Progenitor cell of endocrine pancreas (in vitro differentiated cells): Measurements from ENCODE around the gene MSMB. TPM values are rescaled to one million over a fixed set of nuclear protein-coding genes. Genes with fewer than 3 reads are reported as not detected.

Source experiments
- DNase-seq: peaks from one replicate; pipeline ENCODE4 v3.0.0; 2021; ENCODE audit warnings: low spot score; ENCODE audit not compliant: unreplicated experiment
- H3K27ac Mint-ChIP-seq: 2 replicates; pipeline ENCODE4 v1.8.0; 2021; ENCODE audit warnings: mild to moderate bottlenecking, moderate library complexity, mixed read lengths
- H3K27me3 Mint-ChIP-seq: 2 replicates; pipeline ENCODE4 v1.8.0; 2021; ENCODE audit warnings: mixed read lengths
- H3K36me3 Mint-ChIP-seq: 2 replicates; pipeline ENCODE4 v1.8.0; 2022; ENCODE audit warnings: mixed read lengths; ENCODE audit not compliant: insufficient read depth
- H3K4me1 Mint-ChIP-seq: 2 replicates; pipeline ENCODE4 v1.8.0; 2021; ENCODE audit warnings: low read depth, mixed read lengths
- H3K4me3 Mint-ChIP-seq: 2 replicates; pipeline ENCODE4 v1.8.0; 2021; ENCODE audit warnings: low read depth, mild to moderate bottlenecking, moderate library complexity, mixed read lengths
- H3K9me3 Mint-ChIP-seq: 2 replicates; pipeline ENCODE4 v1.8.0; 2021; ENCODE audit warnings: low read depth, mixed read lengths
- CTCF ChIP-seq: fragments of 200-600 bp; sonication (generic); IDR thresholded peaks from one replicate; pipeline ENCODE4 v1.5.0; 2021; ENCODE audit warnings: antibody characterized with exemption, mild to moderate bottlenecking; ENCODE audit not compliant: unreplicated experiment
- total RNA-seq: library from RNA; stranded (reverse); gene quantifications from 2 replicates; pipeline ENCODE4 v1.2.1, GENCODE V29; 2021

The MSMB gene
- total RNA-seq, 1 donor from 2014 or later: not detected

GRCh38 chr10:46080886-46081285, 34.8 kb upstream of the MSMB start:
- H3K4me3 Mint-ChIP-seq: no peak overlapping the region
- no peak for DNase-seq
- no peaks in the 10 kb centered on the region for H3K4me1 Mint-ChIP-seq
- no peak for TF ChIP-seq CTCF
- H3K27me3 Mint-ChIP-seq: peaks cover 3% of the 10 kb centered on the region
- H3K9me3 Mint-ChIP-seq: no peaks in the 10 kb centered on the region
- H3K27ac Mint-ChIP-seq: no peak overlapping the region
- no peaks in the 10 kb centered on the region for H3K36me3 Mint-ChIP-seq

DNA sequence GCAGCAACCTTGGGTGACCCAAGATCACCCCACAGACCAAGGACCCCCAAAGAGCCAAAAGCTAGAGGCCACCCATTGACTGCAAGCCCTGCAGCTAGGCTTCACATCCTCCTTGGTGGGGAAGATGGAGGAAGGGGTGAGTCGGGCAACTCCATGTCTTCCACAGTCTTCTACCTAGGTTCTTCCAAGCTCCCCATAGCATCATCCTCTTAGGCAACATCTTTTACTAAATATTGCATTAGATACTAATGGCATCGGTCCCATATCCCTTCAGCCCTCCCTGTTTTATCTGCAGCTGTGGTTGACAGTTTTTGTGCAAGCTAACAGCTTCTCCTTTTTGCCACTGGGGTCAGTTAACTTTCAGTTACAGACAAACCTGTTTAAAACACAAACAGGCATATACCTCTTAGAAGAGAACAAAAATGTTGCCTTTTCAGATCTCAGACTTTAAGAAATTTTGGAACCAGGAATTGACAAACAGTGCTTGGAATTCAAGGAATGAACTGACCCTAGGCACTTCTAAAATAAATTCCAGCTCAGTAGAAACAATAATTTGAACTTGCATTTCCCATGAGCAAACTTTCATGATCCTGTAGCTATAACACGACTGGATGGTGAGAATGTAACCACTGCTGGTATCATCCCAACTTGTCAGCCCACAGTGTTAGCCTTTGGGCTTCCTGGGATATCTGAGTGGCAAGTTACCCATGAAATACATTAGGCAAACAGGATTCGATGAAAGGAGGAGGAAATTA, 33.9 kb upstream of the MSMB start:
- DNase-seq: no peak
- Mint-ChIP-seq H3K4me3 (no peak overlapping the region), H3K27me3 (peaks cover 3% of the 10 kb centered on the region), H3K4me1 (no peaks in the 10 kb centered on the region), H3K27ac (no peak overlapping the region), H3K36me3 (no peaks in the 10 kb centered on the region), H3K9me3 (no peaks in the 10 kb centered on the region)
- TF ChIP-seq CTCF: no peak

DNA sequence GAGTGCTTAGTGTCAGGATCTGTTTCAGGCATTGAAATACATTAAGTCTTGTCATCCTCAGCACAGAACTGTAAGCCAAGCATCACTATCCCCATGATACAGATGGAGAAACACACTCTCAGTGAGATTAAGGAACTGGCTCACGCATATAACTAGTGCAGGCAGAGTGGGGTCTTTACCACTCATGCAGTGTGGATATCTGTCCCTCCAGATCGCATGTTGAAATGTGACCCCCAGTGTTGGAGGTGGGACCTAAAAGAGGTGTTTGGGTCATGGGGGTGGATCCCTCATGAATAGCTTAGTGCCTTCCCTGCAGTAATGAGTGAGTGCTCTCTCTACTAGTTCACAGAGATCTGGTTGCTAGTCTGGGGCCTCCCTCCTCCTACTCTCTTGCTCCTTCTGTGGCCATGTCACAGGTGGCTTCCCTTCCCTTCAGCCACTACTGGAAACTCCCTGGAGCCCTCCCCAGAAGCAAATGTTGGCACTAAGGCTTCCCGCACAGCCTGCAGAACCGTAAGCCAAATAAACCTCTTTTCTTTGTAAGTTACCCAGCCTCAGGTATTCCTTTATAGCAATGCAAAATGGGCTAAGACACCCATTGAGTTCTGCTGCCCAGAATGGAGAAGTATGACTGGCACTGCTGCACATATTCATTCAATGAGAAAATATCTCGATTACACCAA, 31.8 kb upstream of the MSMB start:
- DNase-seq: no peak
- no peaks in the 10 kb centered on the region for H3K9me3 Mint-ChIP-seq
- H3K36me3 Mint-ChIP-seq: no peaks in the 10 kb centered on the region
- H3K4me3 Mint-ChIP-seq: no peak overlapping the region
- H3K27ac Mint-ChIP-seq: no peak overlapping the region
- TF ChIP-seq CTCF: no peak
- no peaks in the 10 kb centered on the region for H3K4me1 Mint-ChIP-seq
- H3K27me3 Mint-ChIP-seq: peaks cover 3% of the 10 kb centered on the region

GRCh38 chr10:46077141-46077554, 31.1 kb upstream of the MSMB start:
- Mint-ChIP-seq H3K4me3 (no peak overlapping the region), H3K4me1 (no peaks in the 10 kb centered on the region), H3K9me3 (no peaks in the 10 kb centered on the region), H3K27me3 (peaks cover 3% of the 10 kb centered on the region), H3K36me3 (no peaks in the 10 kb centered on the region), H3K27ac (no peak overlapping the region)
- DNase-seq: no peak
- no peak for TF ChIP-seq CTCF

DNA sequence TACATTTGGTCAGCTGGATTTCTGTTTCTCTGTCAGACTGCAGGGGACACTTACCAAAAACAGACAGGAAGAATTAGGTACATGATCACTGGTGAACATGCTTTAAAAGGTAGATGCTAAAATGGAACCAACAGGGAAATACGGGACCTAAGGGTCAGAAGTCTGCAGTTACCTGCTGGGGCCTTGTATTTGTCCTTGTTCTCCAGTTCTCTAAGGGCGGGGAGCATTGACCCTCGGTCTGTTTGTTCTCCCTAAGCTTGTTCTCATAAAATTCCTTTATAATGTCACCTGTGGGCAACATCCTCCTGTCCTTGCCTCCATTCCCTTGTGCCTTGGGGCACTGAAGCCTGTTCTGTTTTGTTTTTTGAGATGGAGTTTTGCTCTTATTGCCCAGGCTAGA, 29.8 kb upstream of the MSMB start:
- H3K4me1 Mint-ChIP-seq: no peaks in the 10 kb centered on the region
- H3K27me3 Mint-ChIP-seq: peaks cover 3% of the 10 kb centered on the region
- TF ChIP-seq CTCF: no peak
- H3K36me3 Mint-ChIP-seq: no peaks in the 10 kb centered on the region
- H3K27ac Mint-ChIP-seq: no peak overlapping the region
- H3K4me3 Mint-ChIP-seq: no peak overlapping the region
- no peaks in the 10 kb centered on the region for H3K9me3 Mint-ChIP-seq
- no peak for DNase-seq
